DMS53 (cell line): Measurements from ENCODE around the gene SMIM22.
A peak's percentile ranks its signal among the peaks of the same experiment; 100 is the strongest.

Experiments used
- DNase-seq: peaks from one replicate; lab custom pipeline; 2025; lab: John Stamatoyannopoulos, UW

Gene SMIM22

DNA sequence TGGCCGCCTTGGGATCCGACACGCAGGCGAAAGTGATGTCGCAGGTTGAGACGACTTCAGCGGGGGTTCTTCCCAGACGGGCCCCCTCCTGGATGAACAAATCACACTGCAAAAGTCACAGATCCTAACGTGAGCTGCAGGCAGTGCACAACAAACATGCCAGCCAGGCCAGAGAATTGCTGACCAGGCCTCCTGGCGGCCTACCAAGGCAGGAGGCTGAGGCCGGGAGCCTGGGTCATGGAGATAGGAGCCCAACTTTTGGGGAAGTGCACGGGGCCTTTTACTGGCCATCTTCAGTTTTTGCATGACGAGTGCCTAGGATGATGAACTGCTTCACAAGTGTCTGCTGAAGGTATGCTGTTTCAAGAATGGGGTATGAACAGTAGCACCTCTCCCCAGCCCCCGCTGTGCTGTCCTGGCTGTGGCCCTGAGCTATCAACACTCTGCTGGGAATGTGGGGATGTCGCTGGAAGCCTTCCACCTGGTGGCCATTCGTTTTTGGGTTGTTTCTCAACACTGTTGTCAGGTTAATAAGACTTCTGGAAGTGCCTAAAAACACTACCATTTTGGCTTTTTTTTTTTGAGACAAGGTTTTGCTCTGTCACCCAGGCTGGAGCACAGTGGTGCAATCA, 19.5 kb downstream of the SMIM22 start:
- DNase-seq, result no peak

DNA sequence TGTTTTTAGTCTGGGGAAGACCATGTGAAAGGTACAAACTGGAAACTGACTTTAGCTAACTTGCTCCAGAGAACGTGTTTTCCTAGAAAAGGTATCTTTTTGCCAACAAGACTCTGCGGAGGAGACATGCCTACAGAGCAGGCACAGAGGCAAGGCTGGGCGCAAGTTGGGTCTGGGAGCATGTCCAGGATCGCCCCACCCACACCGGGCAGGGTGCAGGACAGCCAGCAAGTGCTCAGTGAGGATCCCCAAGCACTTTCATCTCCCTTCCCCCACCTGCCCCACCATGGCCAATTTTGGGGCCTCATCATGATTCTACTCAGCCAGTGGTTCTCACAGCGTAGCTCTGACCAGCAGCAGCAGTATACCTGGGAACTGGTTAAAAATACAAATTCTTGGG, 25.5 kb downstream of the SMIM22 start:
- DNase-seq, result no peak

- DNase-seq, result no peak
These were observed 30.0 kb downstream of the SMIM22 start for GRCh38 chr16:4825196-4825595.

GRCh38 chr16:4826526-4826925, 31.4 kb downstream of the SMIM22 start:
- DNase-seq, result no peak

DNA sequence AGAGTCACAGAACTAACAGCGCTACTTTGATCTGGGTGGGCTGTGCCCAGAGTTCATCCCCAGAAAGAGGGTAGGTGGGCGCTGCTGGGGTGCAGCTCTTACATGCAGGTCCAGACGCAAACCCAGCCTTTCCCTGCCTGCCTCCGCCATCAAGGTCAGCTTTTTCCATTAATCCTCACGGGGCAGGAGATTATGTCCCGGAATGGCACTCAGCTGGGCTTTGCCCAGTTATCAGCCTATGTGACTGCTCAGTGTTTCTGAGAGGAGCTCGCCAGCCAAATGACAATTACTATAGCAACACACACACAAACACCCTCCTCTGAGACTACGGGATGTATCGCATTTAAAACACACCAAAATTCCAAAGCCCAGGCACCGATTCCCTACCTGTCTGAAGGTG, 31.8 kb downstream of the SMIM22 start:
- DNase-seq, result no peak

DNA sequence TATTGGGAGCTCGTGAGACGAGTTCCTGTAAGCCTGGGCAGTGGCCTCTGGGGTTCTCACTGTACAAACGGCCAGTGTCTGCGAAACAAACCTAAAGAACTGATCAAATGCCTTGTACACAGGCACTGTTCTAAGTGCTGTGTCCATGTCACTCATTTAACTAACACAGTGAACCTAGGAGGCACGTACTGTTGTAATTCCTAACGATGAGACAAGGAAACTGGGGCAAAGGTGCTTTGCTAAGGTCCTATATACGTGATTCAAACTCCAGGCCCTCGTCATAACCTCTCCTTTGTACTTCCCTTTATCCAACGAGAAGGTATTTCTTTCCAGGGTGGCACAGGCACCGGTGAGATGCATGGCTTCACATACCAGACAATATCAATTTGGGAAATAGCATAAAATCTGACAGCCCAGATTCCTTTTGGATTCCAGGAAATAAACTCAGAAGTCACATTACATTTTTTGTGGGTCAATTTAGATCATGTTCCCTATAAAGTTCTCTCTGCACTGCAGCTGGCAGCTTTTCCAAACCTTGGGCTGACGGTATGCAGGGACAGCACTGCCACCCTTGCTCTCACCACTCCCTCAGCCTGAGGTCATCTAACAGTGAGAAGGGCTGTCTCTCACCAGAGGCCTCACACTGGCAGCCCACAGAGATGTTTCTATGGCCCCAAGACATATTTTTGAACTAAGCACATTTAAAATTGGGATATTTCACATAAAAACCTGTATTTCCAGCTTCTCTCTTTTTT, 33.6 kb downstream of the SMIM22 start:
- DNase-seq, result no peak

GRCh38 chr16:4830408-4830807, 35.2 kb downstream of the SMIM22 start:
- DNase-seq, result no peak

DNA sequence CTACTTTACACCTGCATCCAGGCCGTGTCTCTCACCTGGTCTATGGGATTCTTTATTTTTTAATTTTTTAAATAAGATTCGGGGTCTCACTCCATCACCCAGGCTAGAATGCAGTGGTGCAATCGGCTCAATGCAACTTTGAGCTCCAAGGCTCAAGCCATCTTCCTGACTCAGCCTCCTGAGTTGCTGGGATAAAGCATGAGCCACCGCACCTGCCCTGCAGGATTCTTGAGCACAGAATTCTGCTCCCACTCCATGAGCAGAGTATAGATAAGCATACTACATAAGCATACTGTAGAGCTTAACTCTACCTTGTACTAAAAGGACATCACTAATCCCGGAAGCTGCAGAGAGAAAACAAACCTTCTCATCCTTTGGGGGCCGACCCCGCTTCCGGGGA, 36.4 kb downstream of the SMIM22 start:
- no peak for DNase-seq

DNA sequence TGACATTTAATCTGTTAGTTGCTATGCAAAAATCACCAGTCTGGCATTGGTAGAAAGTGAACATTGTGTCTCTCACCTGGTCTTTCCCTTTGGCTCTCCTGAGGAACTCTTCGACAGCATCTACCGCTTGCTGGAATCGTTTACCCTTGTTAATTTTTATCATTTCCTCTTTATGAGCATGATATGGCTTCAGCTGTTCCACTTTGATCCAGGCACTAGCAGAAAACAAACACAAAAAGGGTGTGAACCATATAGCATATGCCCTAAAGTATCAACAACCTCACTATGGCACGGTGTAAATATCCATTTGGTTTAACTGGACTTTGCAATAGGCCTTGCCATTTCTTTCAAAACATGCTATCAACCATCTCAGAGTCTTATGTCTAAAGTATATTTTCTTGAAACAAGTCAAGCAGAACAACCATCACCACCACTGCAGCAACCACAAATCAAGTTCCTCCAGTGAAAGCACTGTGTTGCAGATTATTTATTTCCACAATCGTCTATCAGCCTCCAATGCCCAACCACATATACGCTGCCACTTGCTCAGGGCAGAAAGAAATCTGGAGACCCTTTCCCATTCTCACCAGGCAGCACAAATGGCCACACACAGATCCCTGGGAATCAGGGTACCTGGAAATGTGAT, 37.7 kb downstream of the SMIM22 start:
- DNase-seq, result no peak

DNA sequence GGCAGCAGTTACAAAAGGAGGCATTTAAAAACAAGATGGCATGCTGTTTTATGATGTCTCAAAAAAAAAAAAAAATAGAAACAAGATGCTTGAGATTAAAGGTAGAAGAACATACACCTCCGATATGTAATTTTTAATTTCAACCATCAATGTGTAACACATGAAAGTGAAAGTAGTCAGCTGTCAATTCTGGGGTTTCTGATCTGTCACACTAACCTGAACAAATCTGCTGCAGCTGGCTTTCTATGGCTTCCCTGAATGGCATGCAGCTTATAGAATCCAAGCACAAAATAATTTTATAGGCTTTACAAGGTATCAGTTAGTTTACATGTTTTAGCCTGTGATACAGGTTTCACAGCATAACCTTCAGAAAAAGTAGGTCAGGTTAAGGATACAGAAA, 38.4 kb downstream of the SMIM22 start:
- no peak for DNase-seq

- DNase-seq, result no peak
These were observed 41.6 kb downstream of the SMIM22 start for GRCh38 chr16:4836727-4837126.

DNA sequence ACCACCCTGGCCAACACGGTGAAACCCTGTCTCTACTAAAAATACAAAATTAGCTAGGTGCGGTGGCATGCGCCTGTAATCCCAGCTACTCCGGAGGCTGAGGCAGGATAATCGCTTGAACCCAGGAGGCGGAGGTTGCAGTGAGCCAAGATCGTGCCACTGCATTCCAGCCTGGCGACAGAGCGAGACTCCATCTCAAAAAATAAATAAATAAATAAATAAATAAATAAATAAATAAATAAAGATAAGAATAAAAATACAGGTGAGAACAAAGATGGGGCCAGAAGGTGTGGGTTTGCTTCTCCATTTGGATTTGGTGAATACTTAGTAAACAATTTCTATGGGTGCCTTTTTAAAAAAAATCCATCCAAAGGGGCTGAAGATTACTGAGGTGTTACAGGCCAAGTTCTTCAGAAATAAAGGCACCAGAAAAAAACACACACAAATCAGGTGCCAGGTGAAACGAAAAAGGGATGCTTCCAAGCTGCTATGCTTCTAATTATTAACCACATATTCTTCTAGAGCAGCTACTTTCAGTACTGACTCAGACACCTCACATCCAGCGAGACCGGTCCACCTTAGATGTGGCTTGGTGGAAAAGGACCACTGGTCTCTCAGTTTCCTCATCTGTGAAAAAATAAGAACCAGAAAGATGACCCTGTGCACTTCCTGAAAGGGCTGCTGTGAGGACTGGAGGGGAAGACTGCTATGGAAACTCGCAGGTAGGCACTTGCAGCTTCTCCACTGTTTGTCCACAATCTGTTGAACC, 42.7 kb downstream of the SMIM22 start:
- DNase-seq, result no peak

DNA sequence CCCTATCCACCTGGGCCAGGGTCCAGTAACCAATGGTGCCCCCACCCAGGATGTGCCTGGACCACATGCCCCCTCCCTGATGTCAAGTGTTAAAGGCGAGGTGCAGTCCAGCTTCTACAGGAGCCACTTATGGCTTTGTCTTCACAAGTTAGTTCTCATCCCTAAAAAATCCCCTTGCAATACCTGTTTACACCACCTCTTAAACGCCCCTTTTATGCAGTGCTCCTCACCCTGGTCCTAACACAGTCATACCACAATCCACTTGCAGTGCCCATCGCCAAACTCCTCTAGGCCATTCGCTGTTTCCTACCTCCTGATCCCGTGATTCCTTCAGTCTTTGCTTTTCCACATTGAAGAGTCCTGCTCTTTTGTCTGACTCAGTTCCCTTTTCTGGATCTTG, 44.8 kb downstream of the SMIM22 start:
- DNase-seq, result peak; percentile 5

GRCh38 chr16:4840984-4841383, 45.8 kb downstream of the SMIM22 start:
- no peak for DNase-seq
